CD4-positive, alpha-beta T cell treated with Interleukin-2 at 100 ng/mL for 4 hours (primary cell): ENCODE results near the gene ADGRG1.

Experiments
- DNase-seq: peaks from one replicate; pipeline ENCODE4 v3.0.0-alpha.2; 2020; ENCODE audit warnings: low spot score

Gene ADGRG1

DNA sequence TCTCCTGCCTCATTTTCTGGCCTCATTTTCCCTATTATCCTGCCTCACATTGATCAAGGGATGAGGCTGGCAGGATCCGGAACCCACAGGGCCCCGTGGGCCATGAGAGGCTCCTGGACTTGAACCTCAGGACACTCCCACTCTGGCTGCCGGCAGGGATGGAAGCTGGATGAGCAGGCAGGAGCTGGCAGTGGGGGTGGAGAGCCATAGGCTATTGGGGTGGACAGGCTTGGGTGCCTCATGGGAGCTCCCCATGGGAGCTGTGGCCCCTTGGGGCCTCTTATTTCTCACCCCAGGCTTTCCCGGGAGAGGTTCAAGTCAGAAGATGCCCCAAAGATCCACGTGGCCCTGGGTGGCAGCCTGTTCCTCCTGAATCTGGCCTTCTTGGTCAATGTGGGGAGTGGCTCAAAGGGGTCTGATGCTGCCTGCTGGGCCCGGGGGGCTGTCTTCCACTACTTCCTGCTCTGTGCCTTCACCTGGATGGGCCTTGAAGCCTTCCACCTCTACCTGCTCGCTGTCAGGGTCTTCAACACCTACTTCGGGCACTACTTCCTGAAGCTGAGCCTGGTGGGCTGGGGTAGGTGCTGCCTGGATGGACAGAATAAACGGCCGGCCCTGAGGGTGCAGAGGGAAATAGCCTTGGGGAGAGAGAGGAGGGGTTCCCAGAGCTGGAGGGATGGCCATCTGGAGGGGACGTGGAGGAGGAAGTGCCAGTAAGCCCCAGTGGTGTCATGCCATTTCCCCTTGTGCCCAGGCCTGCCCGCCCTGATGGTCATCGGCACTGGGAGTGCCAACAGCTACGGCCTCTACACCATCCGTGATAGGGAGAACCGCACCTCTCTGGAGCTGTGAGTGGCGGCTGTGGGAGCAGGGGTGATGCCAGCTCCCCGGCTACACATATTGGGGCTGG is 55.5 kb downstream of the ADGRG1 start:
- no peak for DNase-seq

GRCh38 chr16:57684626-57685358 is 56.4 kb downstream of the ADGRG1 start:
- DNase-seq = no peak

DNA sequence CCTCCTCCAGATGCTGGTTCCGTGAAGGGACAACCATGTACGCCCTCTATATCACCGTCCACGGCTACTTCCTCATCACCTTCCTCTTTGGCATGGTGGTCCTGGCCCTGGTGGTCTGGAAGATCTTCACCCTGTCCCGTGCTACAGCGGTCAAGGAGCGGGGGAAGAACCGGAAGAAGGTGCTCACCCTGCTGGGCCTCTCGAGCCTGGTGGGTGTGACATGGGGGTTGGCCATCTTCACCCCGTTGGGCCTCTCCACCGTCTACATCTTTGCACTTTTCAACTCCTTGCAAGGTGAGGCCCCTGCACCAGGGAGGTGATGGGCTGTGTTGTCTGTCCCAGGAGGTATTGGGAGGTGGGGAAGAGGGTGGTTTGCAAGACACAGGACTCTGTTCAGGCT is 57.2 kb downstream of the ADGRG1 start:
- DNase-seq = no peak

- DNase-seq = no peak
Observed at GRCh38 chr16:57686577-57686976, 58.1 kb downstream of the ADGRG1 start.

- no peak for DNase-seq
Observed at GRCh38 chr16:57687363-57687929, 59.0 kb downstream of the ADGRG1 start.

GRCh38 chr16:57688487-57688986 is 60.1 kb downstream of the ADGRG1 start:
- no peak for DNase-seq

GRCh38 chr16:57688987-57689761 is 60.7 kb downstream of the ADGRG1 start:
- DNase-seq = no peak

DNA sequence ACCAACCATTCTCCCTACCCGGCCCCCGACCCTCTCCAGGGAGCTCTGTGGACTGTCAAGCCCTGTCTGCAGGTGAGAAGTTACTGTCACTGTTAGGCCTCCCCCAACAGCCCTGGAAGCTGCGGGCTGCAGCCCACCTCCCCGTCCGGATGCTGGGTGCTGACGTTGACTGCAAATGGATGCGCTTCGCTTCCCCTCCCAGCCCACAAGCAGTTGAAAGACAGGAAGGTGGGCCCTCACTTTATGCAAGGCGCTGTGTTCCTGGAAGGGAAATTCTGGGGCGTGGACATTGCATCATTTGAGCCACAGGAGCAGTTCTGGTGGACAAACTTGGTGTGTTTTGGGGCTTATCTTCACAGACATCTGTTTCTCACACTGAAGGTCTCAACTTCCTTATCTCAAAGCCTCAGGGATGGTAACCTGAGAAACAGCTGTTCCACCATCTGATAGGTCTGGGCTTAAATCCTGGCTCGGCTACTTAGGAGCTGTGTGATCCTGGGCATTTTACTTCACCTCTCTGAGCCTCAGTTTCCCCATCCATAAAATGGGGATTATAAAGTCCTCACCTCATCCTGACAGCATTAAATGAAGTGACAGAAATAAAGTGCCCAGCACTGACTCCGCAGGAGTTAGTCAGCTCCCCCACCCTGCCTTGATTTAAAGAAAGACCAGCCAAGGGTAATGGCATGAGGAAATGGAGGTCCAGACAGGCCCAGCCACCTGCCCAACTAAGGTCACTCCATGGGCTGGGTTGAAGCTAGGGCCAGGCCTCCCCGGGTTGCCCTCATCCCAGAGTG is 61.5 kb downstream of the ADGRG1 start:
- peak; percentile 19 for DNase-seq

DNA sequence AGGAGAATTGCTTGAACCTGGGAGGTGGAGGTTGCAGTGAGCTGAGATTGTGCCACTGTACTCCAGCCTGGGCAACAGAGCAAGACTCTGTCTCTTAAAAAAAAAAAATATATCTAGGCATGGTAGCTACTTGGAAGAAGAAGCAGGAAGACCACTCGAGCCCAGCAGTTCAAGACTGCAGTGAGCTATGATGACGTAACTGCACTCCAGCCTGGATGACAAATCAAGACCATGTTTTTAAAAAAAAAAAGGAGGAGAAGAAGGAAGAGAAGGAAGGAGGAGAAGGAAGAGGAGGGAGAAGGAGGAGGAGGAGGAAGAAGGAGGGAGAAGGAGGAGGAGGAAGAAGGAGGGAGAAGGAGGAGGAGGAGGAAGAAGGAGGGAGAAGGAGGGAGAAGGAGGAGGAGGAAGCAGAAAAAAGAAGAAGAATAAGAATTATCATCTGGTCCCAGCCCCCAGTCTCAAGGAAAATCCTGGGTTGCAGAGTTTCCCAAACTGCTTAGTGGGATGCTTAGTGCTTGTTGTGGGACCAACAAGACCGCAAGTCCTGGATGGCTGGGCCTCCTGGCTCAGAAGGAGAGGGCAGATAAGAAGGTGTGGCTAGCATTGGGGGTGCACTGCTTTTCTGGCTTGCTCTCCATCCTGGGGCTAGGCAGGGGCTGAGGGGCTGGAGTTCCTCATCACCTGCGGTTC is 62.5 kb downstream of the ADGRG1 start:
- DNase-seq = no peak

DNA sequence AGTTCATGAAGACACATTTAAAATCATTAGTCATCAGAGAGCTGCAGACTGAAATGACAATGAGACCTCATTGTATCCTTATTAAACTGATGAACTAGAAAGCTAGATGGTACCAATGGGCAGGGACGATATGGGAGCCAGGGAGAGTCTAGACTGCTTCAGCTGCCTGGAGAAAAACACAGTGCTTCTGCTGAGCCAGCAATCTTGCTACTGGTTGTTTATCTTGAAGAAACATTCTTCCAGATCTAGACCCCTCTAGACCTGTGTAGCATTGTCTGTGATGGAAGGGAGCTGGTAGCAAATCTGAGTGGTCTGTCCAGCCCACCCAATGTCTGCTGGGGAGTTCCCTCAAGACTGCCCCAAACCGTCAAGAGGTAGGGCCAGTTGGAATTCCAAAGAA is 64.2 kb downstream of the ADGRG1 start:
- no peak for DNase-seq

DNA sequence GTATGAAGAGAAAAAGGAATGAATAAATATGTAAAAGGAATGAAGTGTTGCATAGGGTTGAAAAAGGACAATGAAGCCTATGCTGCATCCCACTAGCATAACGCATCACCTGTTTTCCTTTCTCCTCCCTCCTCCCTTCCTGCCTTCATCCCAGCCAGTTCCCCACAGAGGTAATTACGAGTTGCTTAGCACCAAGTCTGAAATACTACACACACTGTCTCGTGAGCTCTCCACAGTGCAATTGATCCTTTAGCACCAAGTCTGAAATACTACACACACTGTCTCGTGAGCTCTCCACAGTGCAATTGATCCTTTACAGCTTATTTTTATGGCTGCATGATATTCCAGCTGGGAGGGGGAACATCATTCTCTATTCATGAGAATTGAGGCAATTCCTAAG is 65.1 kb downstream of the ADGRG1 start:
- DNase-seq = no peak

DNA sequence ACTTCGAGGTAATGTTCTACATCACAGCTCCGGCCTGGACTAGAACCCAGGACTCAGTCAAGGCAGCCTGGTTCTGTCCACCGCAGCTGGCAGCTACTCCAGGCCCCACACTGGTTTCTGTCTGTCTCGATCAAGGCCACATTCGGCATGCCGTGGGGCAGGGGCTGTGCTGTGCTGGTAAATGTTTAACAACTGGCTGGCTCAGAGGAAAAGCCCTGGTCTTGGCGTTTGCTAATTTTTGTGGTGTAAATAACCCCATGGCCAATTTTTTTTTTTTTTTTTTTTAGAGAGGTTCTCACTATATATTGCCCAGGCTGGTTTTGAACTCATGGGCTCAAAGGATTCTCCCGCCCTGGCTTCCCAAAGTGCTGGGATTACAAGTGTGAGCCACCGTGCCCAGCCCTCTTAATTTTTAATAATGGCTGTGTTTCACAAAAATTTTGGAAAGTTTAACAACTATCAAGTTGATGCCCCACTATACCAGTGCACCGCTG is 65.8 kb downstream of the ADGRG1 start:
- DNase-seq = no peak

- peak; percentile 22 for DNase-seq
Observed at GRCh38 chr16:57694725-57695679, 66.6 kb downstream of the ADGRG1 start, which contains the start of gene DRC7. DRC7 (plus strand) TSS chr16:57694806; CDS start chr16:57697950, 3,144 bp downstream.

DNA sequence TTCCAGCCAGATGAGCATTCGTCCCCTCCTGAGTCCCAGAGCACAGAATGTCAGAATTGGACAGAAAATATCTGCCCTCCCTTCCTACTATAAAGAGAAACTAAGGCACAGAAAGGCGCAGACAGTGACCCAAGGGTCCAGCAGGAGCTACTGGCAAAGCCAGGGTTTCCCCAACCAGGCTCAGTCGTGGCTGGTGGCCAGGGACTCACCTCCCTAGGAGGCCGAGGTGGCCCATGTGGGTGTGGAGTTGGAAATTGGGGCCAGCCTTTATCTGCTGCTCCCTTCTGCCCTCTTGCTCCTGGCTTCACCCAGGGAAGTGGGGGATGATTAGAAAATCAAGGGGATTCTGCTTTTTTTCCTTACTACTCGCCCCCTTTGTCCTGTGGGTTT is 67.2 kb downstream of the ADGRG1 start:
- DNase-seq = no peak

GRCh38 chr16:57696240-57696639 is 67.8 kb downstream of the ADGRG1 start:
- DNase-seq = no peak

GRCh38 chr16:57697896-57698537 is 69.6 kb downstream of the ADGRG1 start:
- no peak for DNase-seq

GRCh38 chr16:57698812-57699405 is 70.5 kb downstream of the ADGRG1 start:
- DNase-seq = no peak

GRCh38 chr16:57699481-57699880 is 71.1 kb downstream of the ADGRG1 start:
- no peak for DNase-seq
